Stimulated activated CD4-positive, alpha-beta T cell treated with anti-CD3 and anti-CD28 coated beads, Interleukin-1b, Interleukin-23, amount 100 ng/mL, for 4 hours (primary cell): ENCODE results near the gene PTPN12.
"Not testable (repeated sequence)": the region's sequence is repeated elsewhere in the genome, so short reads cannot be mapped to it uniquely, and the experiment has no call there.

Experiments used
- DNase-seq, 2 donors: peaks; one replicate each; pipeline ENCODE4 v3.0.0-alpha.2; 2020; ENCODE audit warnings: low read depth in 2 of 2

The PTPN12 gene

GRCh38 chr7:77579797-77580196 lies 42.7 kb downstream of the PTPN12 start:
- DNase-seq, result no peak

GRCh38 chr7:77580762-77581350 lies 43.8 kb downstream of the PTPN12 start:
- no peak for DNase-seq

- no peak for DNase-seq
These were observed 50.2 kb downstream of the PTPN12 start for GRCh38 chr7:77587272-77587671.

GRCh38 chr7:77600952-77601351 lies 63.9 kb downstream of the PTPN12 start:
- DNase-seq, result no peak

GRCh38 chr7:77606562-77606961 lies 69.5 kb downstream of the PTPN12 start:
- DNase-seq, result no peak

- no peak for DNase-seq
These were observed 82.2 kb downstream of the PTPN12 start for GRCh38 chr7:77619314-77619713.

- DNase-seq, result no peak
These were observed 89.7 kb downstream of the PTPN12 start for GRCh38 chr7:77626586-77627308.

GRCh38 chr7:77627309-77627676 lies 90.2 kb downstream of the PTPN12 start:
- no peak for DNase-seq

GRCh38 chr7:77629797-77630196 lies 92.7 kb downstream of the PTPN12 start:
- no peak for DNase-seq

GRCh38 chr7:77631820-77632219 lies 94.7 kb downstream of the PTPN12 start:
- no peak for DNase-seq

- DNase-seq, result no peak
These were observed 107.7 kb downstream of the PTPN12 start for GRCh38 chr7:77644774-77645173.

- no peak for DNase-seq
These were observed 111.7 kb downstream of the PTPN12 start for GRCh38 chr7:77648742-77649338.

- no peak for DNase-seq
These were observed 112.7 kb downstream of the PTPN12 start for GRCh38 chr7:77649716-77650349.

GRCh38 chr7:77651575-77652162 lies 114.6 kb downstream of the PTPN12 start:
- DNase-seq, result peak in 1 of 2 donors; percentile 41

GRCh38 chr7:77652826-77653225 lies 115.7 kb downstream of the PTPN12 start:
- not testable (repeated sequence) for DNase-seq

GRCh38 chr7:77653572-77653971 lies 116.5 kb downstream of the PTPN12 start:
- DNase-seq, result no peak

GRCh38 chr7:77655356-77655755 lies 118.3 kb downstream of the PTPN12 start:
- DNase-seq, result no peak

- no peak for DNase-seq
These were observed 118.9 kb downstream of the PTPN12 start for GRCh38 chr7:77655836-77656455.

- peak in 1 of 2 donors; percentile 17 for DNase-seq
These were observed 120.5 kb downstream of the PTPN12 start for GRCh38 chr7:77657427-77658224.

GRCh38 chr7:77658928-77659327 lies 121.8 kb downstream of the PTPN12 start:
- DNase-seq, result no peak

GRCh38 chr7:77661816-77662215 lies 124.7 kb downstream of the PTPN12 start:
- no peak for DNase-seq
